Measurements from ENCODE around the gene ANKRD33B.

The ANKRD33B gene

DNA sequence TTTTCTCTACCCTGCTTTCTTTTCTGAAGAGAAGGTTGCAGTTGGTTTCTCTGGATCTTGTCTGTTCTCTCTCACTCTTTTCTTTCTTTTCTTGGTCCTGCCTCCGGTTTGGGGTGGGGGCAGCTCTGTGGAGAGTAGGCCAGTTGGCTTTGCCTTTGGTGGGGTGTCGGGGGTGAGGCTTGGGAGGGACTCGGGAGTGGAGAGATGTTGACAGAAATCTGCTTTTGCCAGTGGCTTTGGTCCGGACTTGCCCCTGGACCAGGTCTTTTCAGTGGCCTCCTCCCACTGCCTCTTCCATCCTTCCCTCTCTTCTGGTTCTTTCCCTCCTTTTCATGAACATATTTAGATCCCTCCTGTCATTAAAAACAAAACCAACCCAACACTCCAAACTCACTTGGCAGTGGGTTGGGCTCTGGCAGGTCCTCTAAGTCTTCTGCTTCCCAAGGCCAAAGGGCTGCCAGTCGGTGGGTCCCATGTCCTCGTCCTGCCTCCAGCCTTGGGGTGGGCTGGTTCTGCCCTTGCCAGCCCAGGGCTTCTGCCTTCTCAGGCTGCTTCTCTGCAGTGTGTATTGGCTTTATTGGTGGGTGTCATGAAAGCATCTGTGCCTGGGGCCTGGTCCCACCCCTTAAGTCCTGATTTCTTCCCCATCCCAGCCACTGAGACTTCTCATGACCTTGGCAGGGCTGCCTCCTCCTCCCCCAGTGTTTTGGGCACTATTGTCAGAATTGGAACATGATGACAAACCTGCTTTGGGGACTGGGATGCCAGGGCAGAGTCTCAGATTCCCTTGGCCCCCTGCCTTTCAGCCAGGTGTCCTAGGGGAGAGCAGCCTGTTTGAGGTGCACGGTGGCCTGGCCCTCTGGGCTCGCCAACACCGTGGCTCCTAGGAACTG lies 16.9 kb downstream of the ANKRD33B start:
- no peak for DNase-seq

DNA sequence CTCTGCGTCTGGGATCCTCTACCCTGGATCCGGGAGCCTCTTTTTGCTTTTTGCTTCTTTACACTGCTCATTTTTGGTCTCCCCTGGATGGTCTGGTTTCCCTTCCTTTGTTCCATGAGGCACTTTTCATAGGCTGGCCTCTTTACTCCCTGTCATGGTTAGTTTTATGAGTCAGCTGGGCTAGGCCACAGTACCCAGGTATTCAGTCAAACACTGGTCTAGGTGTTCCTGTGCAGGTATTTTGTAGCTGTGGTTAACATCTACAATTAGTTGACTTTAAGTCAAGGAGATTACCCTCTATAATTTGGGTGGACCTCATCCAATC lies 17.5 kb downstream of the ANKRD33B start:
- DNase-seq: no peak

GRCh38 chr5:10581867-10582511 lies 18.1 kb downstream of the ANKRD33B start:
- no peak for DNase-seq

DNA sequence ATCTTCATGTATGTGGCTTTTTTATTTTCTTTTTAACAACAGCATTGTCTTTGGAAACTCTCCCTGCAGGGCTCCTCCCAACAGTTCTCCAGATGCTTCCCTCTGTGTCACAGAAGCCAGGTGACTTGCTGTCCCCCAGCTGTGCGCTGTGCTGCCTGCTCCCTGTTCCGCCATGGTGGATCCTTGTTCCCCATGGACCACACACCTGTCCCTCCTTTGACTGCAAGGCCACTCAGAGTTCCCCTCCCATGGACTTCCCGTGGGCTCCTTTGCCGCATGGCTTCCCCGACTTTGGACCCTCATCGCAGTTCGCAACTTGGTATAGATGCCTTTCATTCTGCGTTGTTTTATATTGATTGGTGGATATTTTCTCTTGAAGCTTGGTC lies 18.6 kb downstream of the ANKRD33B start:
- no peak for DNase-seq

- DNase-seq: no peak
These were observed 20.0 kb downstream of the ANKRD33B start for GRCh38 chr5:10583663-10584572.

DNA sequence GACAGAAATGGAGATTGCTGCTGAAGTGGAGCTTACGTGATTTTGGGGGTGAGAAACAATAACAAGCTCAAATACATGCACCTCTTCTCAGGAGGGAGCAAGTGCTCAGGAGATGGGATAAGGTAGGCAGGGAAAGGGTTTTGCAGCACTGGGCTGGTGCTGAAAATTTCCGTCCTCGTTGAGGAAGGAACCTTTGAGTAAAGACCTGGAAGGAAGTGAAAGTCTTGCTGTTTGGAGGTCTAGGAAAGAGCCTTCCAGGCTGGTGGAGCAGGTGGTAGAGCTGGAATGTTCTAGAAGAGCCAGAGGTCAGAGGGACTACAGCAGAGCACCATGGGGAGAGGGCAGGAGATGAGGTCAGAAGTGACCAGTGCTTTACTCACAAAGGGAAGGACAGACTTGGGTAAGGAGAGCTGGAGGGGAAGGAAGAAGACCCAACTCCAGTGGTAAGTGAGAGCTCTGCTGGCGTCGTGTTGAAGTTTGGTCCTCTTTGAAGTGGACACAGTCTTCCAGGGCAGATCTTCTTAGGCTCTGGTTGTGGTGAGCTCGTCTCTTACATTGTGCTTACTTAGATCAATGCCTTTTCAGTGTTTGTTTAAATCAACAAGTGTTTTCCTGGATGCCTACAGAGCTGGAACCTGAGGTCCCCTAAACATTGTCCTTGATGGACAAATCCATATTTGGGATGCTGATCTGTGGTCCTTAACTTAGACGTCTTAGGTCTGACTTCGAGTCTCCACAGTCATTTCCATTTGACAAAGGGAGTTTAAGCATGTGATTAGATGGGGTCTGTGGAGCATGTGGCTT lies 21.0 kb downstream of the ANKRD33B start:
- DNase-seq: no peak

- DNase-seq: no peak
These were observed 21.6 kb downstream of the ANKRD33B start for GRCh38 chr5:10585518-10585915.

DNA sequence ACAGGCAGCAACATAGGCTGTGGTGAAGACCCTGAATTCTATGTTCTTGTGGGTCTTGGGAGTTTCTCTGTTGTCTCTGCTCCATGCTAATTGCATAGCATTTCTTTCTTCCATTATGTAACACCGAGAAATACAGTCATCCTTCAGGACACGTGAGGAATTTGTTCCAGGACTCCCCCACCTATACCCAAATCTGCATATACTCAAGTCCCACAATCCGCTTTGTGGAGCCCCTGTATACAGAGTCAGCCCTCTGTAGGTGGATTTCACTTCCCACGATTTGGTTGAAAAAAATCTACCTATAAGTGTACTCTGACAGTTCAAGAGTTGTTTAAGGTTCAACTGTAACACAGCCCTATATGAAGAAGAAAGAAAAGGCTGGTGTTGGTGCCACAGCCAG lies 22.1 kb downstream of the ANKRD33B start:
- DNase-seq: no peak

DNA sequence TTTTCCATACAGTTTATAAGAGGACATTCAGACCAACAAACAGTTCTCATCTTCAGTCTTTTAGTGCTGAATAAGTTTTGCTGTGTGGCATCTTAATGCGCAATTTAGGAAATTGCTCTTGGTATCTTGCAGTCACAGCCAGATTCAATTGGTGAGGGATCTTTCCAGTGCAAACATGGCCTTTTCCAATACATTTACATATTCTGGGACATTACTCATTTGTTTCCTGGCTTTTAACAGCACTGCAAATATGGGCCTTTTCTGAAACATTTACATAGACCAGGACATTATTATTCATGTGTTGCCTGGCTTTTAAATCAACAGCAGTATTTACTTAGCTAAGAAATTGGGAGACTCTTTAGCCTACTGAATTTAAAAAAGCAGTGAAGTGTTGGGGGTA lies 22.7 kb downstream of the ANKRD33B start:
- no peak for DNase-seq

- DNase-seq: no peak
These were observed 24.4 kb downstream of the ANKRD33B start for GRCh38 chr5:10588109-10588775.

DNA sequence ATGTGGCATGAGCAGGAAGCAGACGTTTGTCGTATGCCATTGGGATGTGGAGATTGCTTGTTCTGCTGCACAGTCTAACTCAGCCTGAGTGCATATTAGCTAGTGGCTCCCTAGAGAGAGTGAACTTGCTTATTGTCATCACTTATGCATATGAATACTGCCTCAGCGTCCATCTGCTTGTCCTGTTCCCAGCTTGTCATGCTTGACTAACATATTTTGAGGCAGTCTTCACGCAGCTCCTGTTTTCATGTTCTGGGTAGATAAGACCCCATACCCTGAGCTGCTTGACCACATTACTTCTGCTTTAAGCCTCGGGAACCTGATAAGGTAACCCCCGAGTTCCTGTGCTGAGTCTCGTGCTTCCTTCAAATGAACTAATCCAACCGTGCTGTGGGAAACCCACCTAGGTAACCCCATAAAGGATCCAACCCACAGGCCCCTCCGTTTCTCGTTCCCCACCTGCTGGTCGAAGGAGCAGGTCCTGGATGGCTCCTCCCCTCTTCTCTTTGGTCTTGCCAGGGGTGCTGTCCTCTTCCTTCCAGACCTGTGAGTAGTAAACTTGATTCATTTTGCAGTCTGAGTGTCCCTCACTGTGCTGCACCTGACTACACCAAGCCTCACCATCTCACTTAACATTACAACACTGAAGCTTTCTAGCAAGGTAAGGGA lies 25.0 kb downstream of the ANKRD33B start:
- no peak for DNase-seq

GRCh38 chr5:10590226-10590999 lies 26.5 kb downstream of the ANKRD33B start:
- DNase-seq: no peak

GRCh38 chr5:10591159-10591558 lies 27.3 kb downstream of the ANKRD33B start:
- no peak for DNase-seq

- no peak for DNase-seq
These were observed 28.1 kb downstream of the ANKRD33B start for GRCh38 chr5:10591966-10592365.

GRCh38 chr5:10592601-10593000 lies 28.7 kb downstream of the ANKRD33B start:
- no peak for DNase-seq

- no peak for DNase-seq
These were observed 29.8 kb downstream of the ANKRD33B start for GRCh38 chr5:10593531-10594181.

DNA sequence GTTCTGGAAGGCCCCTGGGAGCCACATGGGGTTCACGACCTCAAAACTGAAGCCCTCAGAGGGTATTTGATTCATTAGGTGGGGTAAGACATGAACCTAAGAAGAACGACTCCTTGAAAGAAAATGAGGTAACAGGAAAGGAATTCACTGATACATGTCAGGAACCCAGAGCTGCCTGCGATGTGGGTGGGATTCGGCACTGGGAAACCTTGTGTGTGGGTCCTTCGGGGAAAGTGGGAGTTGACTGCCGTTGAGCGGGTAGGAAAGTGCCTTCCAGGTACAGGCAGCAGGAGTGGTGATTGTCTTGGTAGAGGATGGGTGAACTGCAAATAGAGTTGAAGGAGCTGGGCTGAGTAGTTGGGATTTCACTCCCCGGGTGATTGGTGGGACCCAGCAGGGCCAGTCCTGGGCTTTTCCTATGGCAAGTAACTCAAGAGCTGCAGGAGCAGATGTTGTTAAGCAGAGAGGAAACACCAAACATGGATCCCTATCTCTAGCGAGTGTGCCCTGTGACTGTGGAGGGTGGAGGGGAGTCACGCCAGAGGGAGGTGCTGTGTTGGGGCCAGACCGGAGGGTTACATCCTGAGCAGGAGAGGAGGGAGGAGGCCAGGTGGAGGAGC lies 30.8 kb downstream of the ANKRD33B start:
- no peak for DNase-seq

DNA sequence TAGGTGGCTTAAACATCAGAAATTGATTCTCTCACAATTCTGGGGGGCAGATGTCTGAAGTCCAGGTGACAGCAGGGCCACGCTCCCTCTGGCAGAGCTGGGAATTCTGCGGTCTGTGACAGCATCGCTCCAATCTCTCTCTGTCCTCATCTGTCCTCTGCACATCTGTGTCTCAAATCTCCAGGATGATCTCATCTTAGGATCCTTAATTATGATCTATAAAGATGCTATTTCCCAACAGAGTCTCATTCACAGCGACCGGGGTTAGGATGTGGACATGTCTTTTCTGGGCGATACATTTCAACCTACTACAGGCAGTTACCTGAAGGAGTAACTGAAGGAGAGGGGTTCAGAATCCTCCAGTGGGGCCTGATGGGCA lies 31.4 kb downstream of the ANKRD33B start:
- no peak for DNase-seq

- no peak for DNase-seq
These were observed 31.9 kb downstream of the ANKRD33B start for GRCh38 chr5:10595672-10596309.

Data from retina (tissue), 1 donor.